Measurements from ENCODE around the gene ZFAND3.

- TF ChIP-seq CTCF (IDR thresholded peaks at IDR 0.05) (no peak), POLR2A (IDR thresholded peaks at IDR 0.05) (no peak), POLR2AphosphoS5 (IDR thresholded peaks at IDR 0.05; ENCODE audit: insufficient read depth in 1 of 2, low read depth in 1 of 2) (no peak)
Observed at GRCh38 chr6:37904590-37904989, 85.1 kb downstream of the ZFAND3 start.
